ENCODE data around the gene IFNA2.
"Not testable (repeated sequence)": the region's sequence is repeated elsewhere in the genome, so short reads cannot be mapped to it uniquely, and the experiment has no call there.

Gene IFNA2

DNA sequence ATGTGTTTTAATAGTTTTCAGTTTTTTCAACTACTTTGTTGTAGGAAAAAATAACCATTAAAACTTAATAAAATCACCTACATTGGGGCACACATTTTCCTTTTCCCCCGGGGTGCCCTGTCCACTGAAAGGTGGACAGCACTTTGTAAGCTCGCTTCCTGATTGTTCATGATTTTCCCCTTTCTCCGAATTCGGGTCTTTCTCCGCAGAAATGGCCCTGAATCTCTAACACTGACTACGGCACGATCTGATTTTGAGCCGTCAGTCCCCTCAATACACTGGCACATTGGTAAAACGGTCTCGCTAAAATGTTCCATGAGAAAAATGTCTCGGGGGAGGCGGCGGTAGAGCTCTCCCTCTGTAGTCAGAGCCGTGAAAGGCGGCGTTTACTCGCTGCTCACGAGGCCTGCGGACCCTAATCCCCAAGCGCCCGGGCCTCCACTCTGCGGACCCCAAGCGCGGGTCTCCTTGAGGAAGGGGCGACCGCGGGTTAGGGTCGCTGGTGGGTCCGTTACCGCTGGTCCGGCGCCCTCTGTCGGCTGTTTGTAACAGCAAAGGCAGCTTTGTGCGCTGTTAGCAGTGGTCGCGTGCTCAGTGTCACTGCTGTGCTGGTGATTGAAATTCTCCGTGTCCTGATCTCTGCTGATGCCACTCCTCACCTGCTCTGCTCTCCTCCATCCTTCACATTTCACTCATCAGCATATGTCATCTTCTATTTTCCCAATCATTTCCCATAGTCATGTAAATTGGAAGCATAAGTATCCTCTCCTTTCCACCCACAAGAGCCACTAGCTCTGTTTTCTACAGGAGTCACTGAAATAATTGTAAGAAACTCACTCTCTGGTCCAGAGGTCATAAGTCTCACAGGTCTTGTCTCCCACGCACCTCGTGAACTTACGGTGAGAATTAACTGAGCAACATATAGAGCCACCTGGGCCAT lies 10.8 kb upstream of the IFNA2 start:
- Histone ChIP-seq H3K4me1 (ENCODE audit: control insufficient read depth in 1 of 2, insufficient read depth in 1 of 2, low read depth in 1 of 2, low read length in 1 of 2) (peaks cover 9 to 10% of the 10 kb centered on the region in 2 experiments), H3K9me3 (no peaks in the 10 kb centered on the region), H3K36me3 (no peaks in the 10 kb centered on the region), H3K4me3 (ENCODE audit: low read depth in 1 of 2, low read length in 1 of 2) (peak overlapping the region; percentile 56 to 59), H3K27me3 (peaks cover 91% of the 10 kb centered on the region), H3K27ac (no peak overlapping the region)
- TF ChIP-seq, protein P1, sequence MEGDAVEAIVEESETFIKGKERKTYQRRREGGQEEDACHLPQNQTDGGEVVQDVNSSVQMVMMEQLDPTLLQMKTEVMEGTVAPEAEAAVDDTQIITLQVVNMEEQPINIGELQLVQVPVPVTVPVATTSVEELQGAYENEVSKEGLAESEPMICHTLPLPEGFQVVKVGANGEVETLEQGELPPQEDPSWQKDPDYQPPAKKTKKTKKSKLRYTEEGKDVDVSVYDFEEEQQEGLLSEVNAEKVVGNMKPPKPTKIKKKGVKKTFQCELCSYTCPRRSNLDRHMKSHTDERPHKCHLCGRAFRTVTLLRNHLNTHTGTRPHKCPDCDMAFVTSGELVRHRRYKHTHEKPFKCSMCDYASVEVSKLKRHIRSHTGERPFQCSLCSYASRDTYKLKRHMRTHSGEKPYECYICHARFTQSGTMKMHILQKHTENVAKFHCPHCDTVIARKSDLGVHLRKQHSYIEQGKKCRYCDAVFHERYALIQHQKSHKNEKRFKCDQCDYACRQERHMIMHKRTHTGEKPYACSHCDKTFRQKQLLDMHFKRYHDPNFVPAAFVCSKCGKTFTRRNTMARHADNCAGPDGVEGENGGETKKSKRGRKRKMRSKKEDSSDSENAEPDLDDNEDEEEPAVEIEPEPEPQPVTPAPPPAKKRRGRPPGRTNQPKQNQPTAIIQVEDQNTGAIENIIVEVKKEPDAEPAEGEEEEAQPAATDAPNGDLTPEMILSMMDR (IDR thresholded peaks at IDR 0.05): peak; percentile 63

DNA sequence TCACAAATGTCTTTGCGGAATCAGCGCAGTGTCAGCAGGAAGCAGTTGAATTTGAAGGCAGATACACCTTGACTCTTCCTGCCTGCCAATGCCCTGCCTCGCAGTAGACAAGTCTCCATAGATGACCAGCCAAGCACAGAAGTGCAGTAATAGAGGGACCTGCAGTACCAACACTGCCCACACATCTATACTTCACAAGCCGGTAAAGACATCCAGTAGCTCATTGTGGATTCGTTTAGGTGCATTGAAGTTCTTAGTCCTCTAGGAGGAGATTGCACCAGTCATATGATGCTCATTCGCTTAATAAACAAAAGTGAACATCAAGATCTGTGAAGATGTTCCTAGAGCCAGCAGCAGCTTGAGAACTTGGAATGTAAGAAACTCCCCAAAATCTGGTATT lies 7.1 kb upstream of the IFNA2 start:
- Histone ChIP-seq H3K4me3 (ENCODE audit: low read depth in 1 of 2, low read length in 1 of 2) (no peak overlapping the region), H3K36me3 (no peaks in the 10 kb centered on the region), H3K4me1 (ENCODE audit: control insufficient read depth in 1 of 2, insufficient read depth in 1 of 2, low read depth in 1 of 2, low read length in 1 of 2) (peaks cover 9 to 10% of the 10 kb centered on the region in 2 experiments), H3K27me3 (peaks cover 77% of the 10 kb centered on the region), H3K27ac (no peak overlapping the region), H3K9me3 (no peaks in the 10 kb centered on the region)
- TF ChIP-seq, protein P1 (IDR thresholded peaks at IDR 0.05): no peak

DNA sequence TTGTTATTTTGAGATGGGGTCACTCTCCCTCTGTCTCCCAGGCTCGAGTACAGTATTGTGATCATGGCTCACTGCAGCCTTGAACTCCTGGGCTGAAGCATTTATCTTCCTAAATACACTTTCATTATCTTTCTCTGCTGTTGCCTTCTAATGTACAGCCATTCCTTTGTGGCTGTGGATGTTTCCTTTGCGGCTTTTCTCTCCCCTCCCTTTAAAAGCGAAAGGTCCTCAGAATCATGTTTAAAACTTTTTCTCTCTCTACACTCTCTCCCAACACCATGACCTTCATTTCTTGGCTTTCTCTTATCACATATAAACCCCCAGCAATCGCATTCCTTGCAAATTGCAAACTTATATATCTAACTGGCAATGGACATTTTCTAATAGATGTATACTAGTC lies 1.6 kb downstream of the IFNA2 start:
- TF ChIP-seq, protein P1 (IDR thresholded peaks at IDR 0.05): no peak

DNA sequence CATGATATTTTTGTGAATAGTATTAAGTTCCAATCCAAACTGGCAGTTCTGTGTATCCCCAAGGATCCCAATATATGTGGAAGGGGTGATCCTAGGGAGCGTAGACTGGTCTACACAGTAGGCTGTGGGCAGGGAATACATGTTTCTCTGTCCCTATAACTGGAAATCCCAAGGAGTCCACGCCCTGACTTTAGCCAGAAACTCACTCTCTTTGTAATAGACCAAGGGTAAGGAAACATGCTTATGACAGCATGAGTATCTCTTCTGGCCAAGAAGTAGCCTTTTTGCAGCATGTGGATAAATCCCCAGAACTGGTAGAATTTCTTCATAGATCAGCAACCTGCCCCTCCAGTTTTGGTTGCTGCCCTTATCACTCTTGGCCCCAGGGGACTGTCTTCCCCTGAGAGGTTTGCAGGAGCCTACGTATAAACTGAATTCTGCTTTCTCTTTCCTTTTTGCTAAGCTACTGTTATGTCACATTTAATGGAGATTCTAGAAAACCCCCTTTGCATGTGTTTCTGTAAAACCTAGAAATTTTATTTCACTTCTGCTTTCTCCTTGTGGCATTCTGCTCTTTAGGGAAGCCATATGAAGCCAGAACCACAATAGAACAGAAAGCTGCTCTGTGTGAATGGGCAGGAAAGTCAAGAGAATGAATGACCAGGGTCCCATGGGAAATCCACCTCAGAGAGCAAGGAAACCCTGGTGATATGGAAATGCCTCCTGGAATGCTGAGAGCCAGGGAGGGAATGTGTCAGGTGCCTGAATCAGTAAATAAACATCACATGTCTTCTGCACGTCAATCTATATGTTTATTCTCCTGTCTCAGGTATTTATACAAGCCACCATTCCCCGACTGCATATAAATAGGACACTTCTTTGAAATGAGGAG lies 3.5 kb downstream of the IFNA2 start:
- Histone ChIP-seq H3K4me1 (ENCODE audit: control insufficient read depth in 1 of 2, insufficient read depth in 1 of 2, low read depth in 1 of 2, low read length in 1 of 2) (peaks cover 6 to 21% of the 10 kb centered on the region in 2 experiments), H3K36me3 (no peaks in the 10 kb centered on the region), H3K9me3 (no peaks in the 10 kb centered on the region), H3K27ac (no peak overlapping the region), H3K4me3 (ENCODE audit: low read depth in 1 of 2, low read length in 1 of 2) (no peak overlapping the region), H3K27me3 (no peaks in the 10 kb centered on the region)
- TF ChIP-seq, protein P1 (IDR thresholded peaks at IDR 0.05): no peak

More for the DNA sequence above, 1.6 kb downstream of the IFNA2 start:
- Histone ChIP-seq H3K4me3 (ENCODE audit: low read depth in 1 of 2, low read length in 1 of 2) (no peak overlapping the region), H3K36me3 (no peaks in the 10 kb centered on the region), H3K27me3 (peaks cover 4% of the 10 kb centered on the region), H3K9me3 (no peaks in the 10 kb centered on the region), H3K27ac (no peak overlapping the region), H3K4me1 (ENCODE audit: control insufficient read depth in 1 of 2, insufficient read depth in 1 of 2, low read depth in 1 of 2, low read length in 1 of 2) (peaks cover 6 to 21% of the 10 kb centered on the region in 2 experiments)

DNA sequence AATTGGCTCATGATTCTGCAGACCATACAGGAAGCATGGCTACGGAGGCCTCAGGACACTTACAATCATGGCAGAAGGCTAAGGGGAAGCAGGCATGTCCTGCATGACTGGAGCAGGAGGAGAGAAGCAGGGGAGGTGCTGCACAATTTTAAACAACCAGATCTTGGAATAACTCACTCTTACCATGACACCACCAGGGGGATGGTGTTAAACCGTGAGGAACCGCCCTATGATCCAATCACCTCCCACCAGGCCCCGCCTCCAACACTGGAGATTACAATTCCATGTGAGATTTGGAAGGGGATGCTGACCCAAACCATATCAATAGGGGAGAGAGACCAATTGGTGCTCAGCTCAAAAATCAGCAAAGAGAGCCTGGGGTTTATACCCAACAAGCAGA lies 13.7 kb downstream of the IFNA2 start:
- H3K9me3 ChIP-seq; H3K4me3 ChIP-seq (ENCODE audit: low read depth in 1 of 2, low read length in 1 of 2); H3K36me3 ChIP-seq; H3K4me1 ChIP-seq (ENCODE audit: control insufficient read depth in 1 of 2, insufficient read depth in 1 of 2, low read depth in 1 of 2, low read length in 1 of 2); H3K27me3 ChIP-seq; H3K27ac ChIP-seq: not testable (repeated sequence)

Data from neutrophil (primary cell).